Posterior vena cava (tissue), 2 donors: ENCODE data around the gene SRSF8. TPM values are rescaled to one million over a fixed set of nuclear protein-coding genes. Genes with fewer than 3 reads are reported as not detected.
"Not testable (repeated sequence)": the region's sequence is repeated elsewhere in the genome, so short reads cannot be mapped to it uniquely, and the experiment has no call there.

ENCODE experiments used
- DNase-seq: peaks from one replicate; pipeline ENCODE4 v3.0.0-alpha.2; 2020; ENCODE audit warnings: low spot score
- intact Hi-C, 2 donors: fragments of 100-400 bp; cut with DNase I; formaldehyde crosslinking; loops; one replicate each; pipeline versions ENCODE4 v1.14.1 to v1.14.2; 2022 to 2023
- total RNA-seq, 2 donors: library from RNA; stranded (reverse); fragmentation: NEBNext Ultra II Directional; extraction: Animal tissue kit (Norgen Biotek cat#: 25700); gene quantifications; one replicate each; pipeline ENCODE4 v1.2.1, GENCODE V29; 2021
- donor health status: DM: yes; HTN: yes; CAD: no.
- donor health status: DM: yes; HTN: yes; CAD: no.

The SRSF8 gene
- total RNA-seq, 2 donors from 2014 or later = 36.2 to 44.6 TPM

GRCh38 chr11:95089620-95090542 is 23.2 kb downstream of the SRSF8 start, which contains the start of gene ENDOD1:
ENDOD1 (plus strand) TSS chr11:95089846; CDS start chr11:95089928, 82 bp downstream.
- DNase-seq = peak; percentile 96
- intact Hi-C loops = loop anchor here in 1 of 2 donors (10.0 kb wide), 1 partner anchor 615 kb away; no protein-coding TSS in a partner anchor

- intact Hi-C loops = no loop called here
- DNase-seq = no peak
These were observed 25.0 kb downstream of the SRSF8 start for GRCh38 chr11:95091663-95092180.

- intact Hi-C loops = no loop called here
- no peak for DNase-seq
These were observed 26.0 kb downstream of the SRSF8 start for GRCh38 chr11:95092549-95093324.

- intact Hi-C loops = no loop called here
- DNase-seq = no peak
These were observed 26.8 kb downstream of the SRSF8 start for GRCh38 chr11:95093548-95093947.

GRCh38 chr11:95095858-95096587 is 29.3 kb downstream of the SRSF8 start:
- intact Hi-C loops = no loop called here

GRCh38 chr11:95097209-95097608 is 30.5 kb downstream of the SRSF8 start:
- intact Hi-C loops = no loop called here

More at GRCh38 chr11:95095858-95096587, 29.3 kb downstream of the SRSF8 start:
- no peak for DNase-seq

GRCh38 chr11:95098826-95099225 is 32.1 kb downstream of the SRSF8 start:
- intact Hi-C loops = no loop called here
- DNase-seq = no peak

More at GRCh38 chr11:95097209-95097608, 30.5 kb downstream of the SRSF8 start:
- DNase-seq = no peak

GRCh38 chr11:95100191-95100648 is 33.5 kb downstream of the SRSF8 start:
- intact Hi-C loops = no loop called here
- no peak for DNase-seq

GRCh38 chr11:95100856-95101507 is 34.3 kb downstream of the SRSF8 start:
- DNase-seq = no peak
- intact Hi-C loops = no loop called here

- no peak for DNase-seq
- intact Hi-C loops = no loop called here
These were observed 35.2 kb downstream of the SRSF8 start for GRCh38 chr11:95101935-95102334.

GRCh38 chr11:95102733-95103132 is 36.0 kb downstream of the SRSF8 start:
- DNase-seq = no peak
- intact Hi-C loops = no loop called here

- DNase-seq = no peak
- intact Hi-C loops = no loop called here
These were observed 37.0 kb downstream of the SRSF8 start for GRCh38 chr11:95103701-95104100.

GRCh38 chr11:95104121-95104830 is 37.6 kb downstream of the SRSF8 start:
- DNase-seq = no peak
- intact Hi-C loops = no loop called here

GRCh38 chr11:95104856-95105255 is 38.1 kb downstream of the SRSF8 start:
- no peak for DNase-seq
- intact Hi-C loops = no loop called here

GRCh38 chr11:95108159-95108611 is 41.5 kb downstream of the SRSF8 start:
- DNase-seq = no peak
- intact Hi-C loops = no loop called here

GRCh38 chr11:95108671-95109551 is 42.2 kb downstream of the SRSF8 start:
- DNase-seq = no peak
- intact Hi-C loops = no loop called here

GRCh38 chr11:95111471-95111870 is 44.8 kb downstream of the SRSF8 start:
- intact Hi-C loops, DNase-seq: not testable (repeated sequence)
